Measurements from ENCODE around the gene IFT81. TPM values are rescaled to one million over a fixed set of nuclear protein-coding genes. Genes with fewer than 3 reads are reported as not detected.

Gene IFT81
- total RNA-seq, 2 experiments from 2014 or later: 3.5 TPM

Other genes with a start within 250 kb of the IFT81 start
- 10 to 100 TPM; 24.2 to 26.9 TPM for gene GLTP, start 243.8 kb upstream of the IFT81 start, total RNA-seq
- gene TCHP, start 224.1 kb upstream of the IFT81 start, total RNA-seq: 10 to 100 TPM; 15.1 to 16.1 TPM
- 10 to 100 TPM; 50.2 to 58.2 TPM for gene GIT2, start 128.0 kb upstream of the IFT81 start, total RNA-seq
- 10 to 100 TPM; 38.2 to 39.8 TPM for gene ANKRD13A, start 124.9 kb upstream of the IFT81 start, total RNA-seq
- gene C12orf76, start 75.8 kb upstream of the IFT81 start, total RNA-seq: 10 to 100 TPM; 10.2 to 10.5 TPM
- 100 to 1,000 TPM; 116 to 130 TPM for gene ATP2A2, start 156.9 kb downstream of the IFT81 start, total RNA-seq